HG02759 (cell line): ENCODE data around the gene INVS.
"Not testable (repeated sequence)": the region's sequence is repeated elsewhere in the genome, so short reads cannot be mapped to it uniquely, and the experiment has no call there.

ENCODE experiments used
- ATAC-seq: cut with Tn5 transposase; IDR thresholded peaks from one replicate; pipeline ENCODE4 v1.9.1; 2021; ENCODE audit warnings: mild to moderate bottlenecking, moderate library complexity; ENCODE audit not compliant: unreplicated experiment

The INVS gene

DNA sequence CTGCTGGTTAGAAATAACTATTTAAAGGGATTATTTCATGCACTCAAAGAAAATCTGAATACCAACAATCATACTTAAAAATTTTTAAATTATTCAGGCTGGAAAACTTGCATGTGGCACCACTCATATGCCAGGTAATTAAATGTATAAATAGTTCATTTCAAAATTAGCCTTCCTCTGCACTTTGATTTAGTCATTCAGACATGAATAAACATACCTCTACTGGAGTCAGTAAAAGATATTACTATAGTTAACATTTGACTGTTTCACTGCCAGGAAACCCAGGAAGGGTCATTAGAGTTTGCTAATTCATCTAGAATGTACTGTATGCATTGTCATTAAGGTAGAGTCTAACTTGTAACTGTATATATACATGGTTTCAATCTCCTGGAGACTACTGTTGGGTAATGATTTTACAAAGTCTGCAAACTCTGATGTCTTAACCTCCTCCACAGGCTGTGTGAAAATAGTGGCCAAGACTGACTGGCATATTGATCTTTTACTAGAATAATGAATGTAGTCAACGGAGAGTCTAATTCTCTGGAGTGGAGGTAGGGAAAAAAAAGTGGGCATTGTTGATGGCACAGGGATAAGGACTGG lies 210.0 kb downstream of the INVS start:
- ATAC-seq: no peak

DNA sequence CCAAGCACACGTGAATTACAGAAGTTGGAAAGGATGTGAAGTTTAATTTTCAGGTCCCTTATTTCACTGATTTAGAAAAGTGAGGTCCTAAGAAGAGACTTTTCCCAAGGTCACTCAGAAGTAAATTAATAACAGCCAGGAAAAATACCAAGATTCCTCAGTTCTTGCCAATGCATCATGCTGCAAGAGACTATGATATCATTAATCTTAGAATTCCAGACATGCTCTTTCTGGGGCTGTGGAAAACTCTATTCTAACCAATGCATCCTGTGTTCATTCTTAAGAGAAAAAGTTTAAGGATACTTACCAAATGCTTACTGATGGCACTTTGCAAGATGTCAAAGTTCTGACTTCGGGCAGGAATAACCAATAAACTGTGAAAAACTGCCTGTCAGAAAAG lies 210.9 kb downstream of the INVS start:
- ATAC-seq: no peak

- ATAC-seq: no peak
These were observed 216.5 kb downstream of the INVS start for GRCh38 chr9:100315561-100315960.

GRCh38 chr9:100317706-100318105 lies 218.7 kb downstream of the INVS start:
- ATAC-seq: no peak

- ATAC-seq: no peak
These were observed 224.0 kb downstream of the INVS start for GRCh38 chr9:100322954-100323536.

DNA sequence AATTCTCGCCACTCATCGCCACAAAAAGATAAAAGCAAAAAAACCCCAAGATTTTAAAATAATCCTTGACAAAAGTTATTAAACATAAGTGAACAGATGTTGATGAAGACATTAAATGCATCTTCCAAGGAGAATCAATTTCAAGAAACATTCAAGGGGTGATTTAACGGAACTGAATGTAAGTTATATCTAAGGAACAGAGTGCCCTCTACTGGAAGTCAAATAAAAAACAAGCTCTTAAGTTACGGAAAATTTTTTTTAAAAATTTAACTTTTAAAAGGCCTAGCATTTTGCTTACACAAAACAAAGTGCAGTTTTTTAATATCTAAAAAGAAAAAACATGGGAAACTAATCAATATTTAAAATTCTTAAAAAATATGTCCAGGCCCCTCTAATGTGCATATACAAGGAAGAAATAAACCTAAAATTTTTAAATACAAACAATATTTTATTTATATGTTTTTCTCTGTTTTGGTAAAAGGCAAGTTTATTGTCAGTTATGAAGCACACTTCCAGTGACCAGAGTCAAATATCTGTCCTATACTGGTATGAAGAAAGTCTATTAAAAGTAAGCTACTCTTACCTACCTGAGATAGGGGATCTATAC lies 225.7 kb downstream of the INVS start:
- no peak for ATAC-seq

GRCh38 chr9:100338736-100339135 lies 239.7 kb downstream of the INVS start:
- not testable (repeated sequence) for ATAC-seq

- ATAC-seq: no peak
These were observed 241.2 kb downstream of the INVS start for GRCh38 chr9:100340224-100340623.

GRCh38 chr9:100341889-100342288 lies 242.8 kb downstream of the INVS start:
- no peak for ATAC-seq

DNA sequence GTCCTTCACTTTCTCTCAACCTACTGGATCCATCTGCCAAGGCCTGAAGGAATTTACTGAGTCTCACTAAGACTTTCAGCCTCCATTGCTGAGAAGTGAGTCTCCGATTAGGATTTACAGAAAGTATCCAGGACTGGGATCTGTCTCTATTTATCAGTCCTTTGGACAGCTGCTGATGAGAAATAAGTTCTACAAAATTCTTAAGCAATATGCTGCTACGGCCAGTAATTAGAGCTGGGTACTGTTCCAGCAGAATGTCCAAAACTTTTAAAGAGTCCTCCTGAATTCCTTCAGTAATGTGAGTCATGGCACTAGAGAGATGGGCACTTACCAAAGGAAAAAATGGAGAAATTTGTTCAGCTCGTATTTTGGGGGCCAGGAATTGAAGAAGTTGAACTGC lies 247.8 kb downstream of the INVS start:
- ATAC-seq: no peak

DNA sequence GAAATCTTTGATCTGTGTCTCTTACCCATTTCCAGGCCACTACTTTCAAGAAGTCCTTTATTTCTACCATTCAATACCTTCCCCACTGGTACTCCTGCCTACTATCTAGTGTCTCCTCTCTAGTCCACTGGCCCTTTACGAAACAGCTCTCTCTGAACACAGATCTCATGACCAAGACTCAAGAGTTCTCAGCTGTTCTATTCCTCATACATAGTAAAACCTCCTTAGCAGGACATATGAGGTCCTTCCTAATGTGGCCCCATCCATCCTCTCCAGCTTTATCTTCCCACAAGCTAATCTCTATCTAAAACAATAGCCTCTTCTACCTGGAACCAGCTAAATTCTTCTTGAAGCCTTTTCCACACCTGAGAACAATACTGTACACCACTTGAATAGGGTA lies 251.1 kb downstream of the INVS start:
- ATAC-seq: no peak
